ENCODE measurements around the gene PEX11G.
"Not testable (repeated sequence)": the region's sequence is repeated elsewhere in the genome, so short reads cannot be mapped to it uniquely, and the experiment has no call there.

The PEX11G gene

DNA sequence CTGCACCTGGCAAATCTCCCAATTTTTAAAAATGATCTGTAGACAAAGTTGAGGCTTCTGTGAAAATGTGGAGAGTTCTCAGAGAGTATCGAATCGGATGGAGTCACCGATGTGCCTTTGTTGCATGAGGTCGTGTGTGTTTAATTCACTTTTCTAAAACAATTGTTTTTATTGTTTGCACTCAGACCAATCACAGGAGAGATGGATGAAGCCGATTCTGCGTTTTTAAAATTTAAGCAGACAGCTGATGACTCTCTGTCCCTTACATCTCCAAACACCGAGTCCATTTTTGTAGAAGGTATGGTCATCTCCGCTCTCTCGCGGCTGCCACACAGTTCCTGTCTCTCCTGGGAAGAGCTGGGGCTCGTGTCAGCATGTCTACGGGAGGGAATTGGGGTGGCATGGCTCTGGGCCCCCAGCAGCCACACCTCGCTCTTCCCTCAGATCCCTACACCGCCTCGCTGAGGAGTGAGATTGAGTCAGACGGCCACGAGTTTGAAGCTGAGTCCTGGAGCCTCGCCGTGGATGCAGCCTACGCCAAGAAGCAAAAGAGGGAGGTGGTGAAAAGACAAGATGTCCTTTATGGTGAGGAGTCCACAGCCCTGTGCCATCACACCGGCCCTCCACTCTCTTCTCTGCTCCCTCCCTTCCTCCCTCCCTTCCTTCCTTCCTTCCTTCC lies 47.2 kb downstream of the PEX11G start:
- in situ Hi-C loops (cut with HindIII; ENCODE audit: low sequenced_read_pairs) = no loop called here

- in situ Hi-C loops (cut with HindIII; ENCODE audit: low sequenced_read_pairs) = no loop called here
These were observed 48.5 kb downstream of the PEX11G start for GRCh38 chr19:7440188-7440975.

DNA sequence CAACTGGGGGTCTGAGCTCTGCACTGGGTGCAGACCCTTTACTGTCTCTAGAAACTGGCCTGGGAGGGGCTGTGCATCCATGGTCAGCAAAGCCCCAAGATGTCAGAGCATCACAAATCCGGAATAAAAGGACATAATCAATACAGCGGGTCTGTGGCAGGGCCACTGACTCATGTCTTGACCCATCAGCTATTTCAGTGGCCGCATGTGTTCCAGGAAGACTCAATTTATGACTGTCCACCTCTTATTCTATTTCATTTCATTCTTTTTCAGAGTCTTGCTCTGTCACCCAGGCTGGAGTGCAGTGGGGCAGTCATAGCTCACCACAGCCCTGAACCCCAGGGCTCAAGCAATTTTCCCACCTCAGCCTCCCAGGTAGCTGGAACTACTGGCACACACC lies 53.2 kb downstream of the PEX11G start:
- in situ Hi-C loops (cut with HindIII; ENCODE audit: low sequenced_read_pairs) = no loop called here

DNA sequence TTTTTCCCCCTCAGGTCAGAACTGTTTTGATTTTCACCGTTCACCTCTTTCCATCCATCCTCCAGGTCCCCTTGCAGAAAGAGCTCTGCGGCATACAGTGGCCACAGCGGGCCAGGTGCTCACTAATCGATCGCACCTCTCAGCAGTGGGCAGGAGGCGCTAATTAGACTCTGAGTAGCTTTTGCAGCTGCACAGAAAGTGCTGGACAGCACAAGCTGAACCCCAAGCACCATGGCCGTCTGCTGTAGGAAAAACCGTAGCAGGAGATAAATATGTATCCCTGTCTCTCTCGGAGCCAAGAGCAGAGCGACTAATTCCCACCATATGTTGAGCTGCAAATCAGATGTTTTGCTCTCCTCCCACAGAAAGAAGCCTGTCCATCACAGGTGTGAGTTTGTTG lies 54.4 kb downstream of the PEX11G start:
- in situ Hi-C loops (cut with HindIII; ENCODE audit: low sequenced_read_pairs) = no loop called here

GRCh38 chr19:7433456-7433855 lies 55.4 kb downstream of the PEX11G start:
- in situ Hi-C loops (cut with HindIII; ENCODE audit: low sequenced_read_pairs) = not testable (repeated sequence)

DNA sequence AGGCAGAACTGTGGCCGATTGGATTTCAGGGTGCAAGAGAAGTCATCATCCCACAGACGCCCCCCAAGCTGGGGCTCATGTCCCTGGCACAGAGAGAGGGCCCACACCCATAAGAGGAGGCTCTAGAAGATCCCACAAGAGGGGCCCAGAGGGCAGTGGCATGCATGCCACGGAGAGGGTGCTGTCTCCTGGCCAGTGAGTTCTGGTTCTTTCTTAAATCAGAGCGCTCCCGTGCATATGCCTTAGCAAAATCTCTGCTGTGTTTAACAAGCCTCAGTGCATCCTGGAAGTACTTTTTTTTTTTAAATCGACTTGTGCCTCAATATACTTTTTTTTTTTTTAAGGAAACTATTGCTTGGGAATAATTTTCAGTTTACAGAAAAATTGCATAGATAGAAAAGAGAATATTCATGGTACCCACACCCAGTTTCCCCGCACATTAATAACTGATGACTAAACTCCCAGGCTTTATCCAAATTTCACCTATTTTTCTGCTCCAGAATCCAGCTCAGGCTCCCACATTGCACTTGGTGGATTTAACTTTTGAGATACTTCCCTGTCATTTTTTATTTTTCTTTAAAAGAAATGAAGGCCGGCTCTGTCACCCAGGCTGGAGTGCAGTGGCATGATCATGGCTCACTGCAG lies 59.1 kb downstream of the PEX11G start:
- in situ Hi-C loops (cut with HindIII; ENCODE audit: low sequenced_read_pairs) = no loop called here

DNA sequence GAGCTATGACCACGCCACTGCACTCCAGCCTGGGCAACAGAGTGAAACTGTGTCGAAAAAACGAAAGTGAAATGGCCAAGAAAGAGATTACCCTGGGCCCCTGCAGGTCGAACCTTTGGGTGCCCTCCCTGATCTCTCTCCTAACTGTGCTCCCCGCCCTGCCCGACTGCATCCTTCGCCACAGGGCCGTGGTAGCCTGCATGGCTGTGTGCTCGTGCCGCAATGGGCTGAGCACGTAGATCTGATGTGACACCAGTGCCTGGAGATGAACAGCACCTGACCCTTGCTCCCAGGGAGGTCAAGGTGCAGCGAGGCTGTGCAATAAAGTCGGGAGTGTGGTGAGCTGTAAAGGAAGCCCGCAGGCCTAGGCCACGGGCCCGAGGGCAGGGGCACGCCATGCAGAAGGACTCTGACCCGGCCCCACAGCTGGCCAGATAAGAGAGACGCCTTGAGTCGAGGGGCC lies 60.2 kb downstream of the PEX11G start:
- in situ Hi-C loops (cut with HindIII; ENCODE audit: low sequenced_read_pairs) = no loop called here

GRCh38 chr19:7427944-7428343 lies 60.9 kb downstream of the PEX11G start:
- in situ Hi-C loops (cut with HindIII; ENCODE audit: low sequenced_read_pairs) = no loop called here

DNA sequence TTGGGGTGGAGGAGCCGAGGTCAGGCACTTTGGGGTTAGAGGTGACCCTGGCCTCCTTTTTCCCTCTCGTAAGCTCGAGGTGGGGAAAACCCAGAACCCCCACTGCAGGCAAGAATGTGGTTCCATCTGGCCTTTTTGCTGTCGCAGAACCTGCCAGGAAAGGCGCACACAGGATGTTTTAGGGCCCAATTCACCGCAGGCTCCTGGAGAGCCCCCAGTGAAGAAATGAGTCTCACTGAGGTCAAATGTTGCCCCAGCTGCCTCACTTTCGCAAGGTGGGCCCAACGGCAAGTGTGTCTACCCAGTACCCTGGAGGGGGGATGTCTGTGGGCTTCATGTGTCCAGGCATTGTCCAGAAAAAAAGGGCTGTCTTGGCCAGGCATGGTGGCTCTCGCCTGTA lies 61.8 kb downstream of the PEX11G start:
- in situ Hi-C loops (cut with HindIII; ENCODE audit: low sequenced_read_pairs) = no loop called here
